Skeletal muscle satellite cell (primary cell): ENCODE data around the gene SNX10.

Experiments
- H3K27me3 ChIP-seq: 2 replicates; pipeline ENCODE4 v1.7.0; 2013; ENCODE audit warnings: low read length; ENCODE audit not compliant: control insufficient read depth, insufficient read depth
- H3K36me3 ChIP-seq: 2 replicates; pipeline ENCODE4 v1.7.0; 2013; ENCODE audit warnings: mild to moderate bottlenecking, control low read depth, low read length; ENCODE audit not compliant: insufficient read depth
- H3K4me1 ChIP-seq: 2 replicates; pipeline ENCODE4 v1.7.0; 2013; ENCODE audit warnings: low read length; ENCODE audit not compliant: control insufficient read depth, insufficient read depth
- H3K4me2 ChIP-seq: 2 replicates; pipeline ENCODE4 v1.7.0; 2013; ENCODE audit warnings: mild to moderate bottlenecking, low read length
- H3K4me3 ChIP-seq: 2 replicates; pipeline ENCODE4 v1.7.0; 2013; ENCODE audit warnings: low read length
- H3K9ac ChIP-seq: 2 replicates; pipeline ENCODE4 v1.7.0; 2013; ENCODE audit warnings: mild to moderate bottlenecking, low read depth, low read length, moderate library complexity
- H3K9me3 ChIP-seq: replicated peaks from 2 replicates; pipeline ENCODE4 v1.7.0; 2013; ENCODE audit warnings: mild to moderate bottlenecking, control low read depth, low read length

The SNX10 gene

DNA sequence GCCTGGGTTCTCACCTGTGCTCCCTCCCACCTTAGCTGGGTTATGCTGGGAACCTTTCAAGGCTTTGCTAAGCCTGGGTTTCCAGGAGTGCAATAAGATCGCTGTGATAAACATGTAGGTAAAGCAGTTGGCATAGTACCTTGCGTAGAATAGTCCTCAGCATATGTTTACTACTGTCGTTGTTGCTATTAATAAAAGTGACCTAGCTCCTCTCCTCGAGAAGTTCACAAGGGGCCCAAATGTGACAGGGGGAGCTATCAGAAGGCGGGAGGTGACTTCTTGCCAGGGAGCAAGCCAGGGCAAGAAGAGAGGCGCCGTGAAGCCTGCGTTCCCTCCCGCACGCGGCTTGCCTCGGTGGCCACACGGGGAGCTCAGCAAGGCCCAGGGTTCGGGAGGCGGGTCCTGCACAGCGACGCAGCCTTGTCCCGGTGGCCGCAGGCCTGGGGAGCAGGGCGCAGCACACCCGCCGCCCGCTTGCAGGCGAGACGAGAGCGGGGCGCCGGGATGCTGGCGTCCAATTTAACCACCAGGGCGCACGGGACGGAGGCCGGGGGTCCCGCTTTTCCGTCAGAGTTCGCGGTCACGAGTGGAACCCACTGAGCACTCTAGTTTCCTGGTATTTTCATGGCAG is 106.2 kb downstream of the SNX10 start:
- no peaks in the 10 kb centered on the region for H3K36me3 ChIP-seq
- peak overlapping the region; percentile 83 for H3K4me3 ChIP-seq
- peaks cover 11% of the 10 kb centered on the region for H3K27me3 ChIP-seq
- no peaks in the 10 kb centered on the region for H3K9me3 ChIP-seq
- peaks cover 7% of the 10 kb centered on the region for H3K4me1 ChIP-seq
- H3K9ac ChIP-seq, result peak overlapping the region; percentile 66
- peak overlapping the region; percentile 97 for H3K4me2 ChIP-seq

DNA sequence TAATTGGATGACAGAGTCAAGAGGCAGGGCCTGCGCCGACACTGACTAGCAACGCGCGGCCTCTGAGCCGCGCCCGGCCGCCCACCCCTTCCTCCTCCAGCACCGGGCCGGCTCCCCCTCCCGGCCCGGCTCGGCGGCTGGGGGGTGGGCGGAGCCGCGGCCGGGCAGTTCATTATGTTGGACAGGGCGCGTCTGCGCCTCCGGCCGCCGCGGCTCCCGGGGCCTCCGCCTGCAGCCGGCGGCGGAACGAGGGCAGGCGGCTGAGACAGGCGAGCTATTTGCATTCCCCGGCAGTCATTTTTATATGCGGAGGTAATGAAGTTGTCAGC is 106.7 kb downstream of the SNX10 start:
- Histone ChIP-seq H3K9ac (peak overlapping the region; percentile 66), H3K4me3 (peak overlapping the region; percentile 83), H3K36me3 (no peaks in the 10 kb centered on the region), H3K27me3 (peaks cover 7% of the 10 kb centered on the region), H3K4me2 (peak overlapping the region; percentile 97), H3K4me1 (peaks cover 7% of the 10 kb centered on the region), H3K9me3 (no peaks in the 10 kb centered on the region)

DNA sequence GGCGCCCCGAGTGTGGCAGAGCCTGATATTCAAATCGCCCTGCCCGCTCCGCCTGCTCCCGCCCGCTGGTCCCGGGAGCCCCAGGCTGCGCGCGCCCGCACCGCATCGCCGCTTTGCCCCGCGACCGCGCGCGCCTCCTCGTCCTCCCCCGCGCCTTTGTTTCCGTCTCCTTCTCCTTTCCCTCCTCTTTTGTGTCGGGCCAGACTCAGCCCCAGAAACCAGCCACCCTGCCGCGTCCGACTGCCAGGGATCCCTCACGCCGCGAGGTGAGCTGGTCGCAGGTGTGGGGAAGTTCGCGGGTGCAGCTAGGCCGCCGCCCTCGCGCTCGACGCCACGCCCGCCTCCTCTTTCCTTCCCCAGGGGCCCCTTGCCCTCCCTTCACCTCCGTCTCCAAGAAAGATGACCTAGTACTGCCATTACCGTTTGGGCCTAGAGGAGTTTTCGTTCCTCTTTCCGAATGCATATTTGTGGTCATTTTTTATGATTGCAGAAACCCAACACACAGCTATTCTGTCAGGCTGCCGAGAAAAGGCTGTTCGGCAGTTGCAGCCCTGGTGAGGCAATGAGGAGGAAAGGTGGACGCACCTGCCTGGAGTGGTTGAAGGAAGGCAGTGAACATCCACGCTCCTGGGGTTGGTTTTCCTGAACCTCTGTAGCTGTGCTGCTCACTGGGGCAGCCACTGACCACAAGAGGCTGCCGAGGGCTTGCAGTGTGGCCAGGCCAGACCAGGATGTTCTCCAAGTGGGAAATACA is 107.3 kb downstream of the SNX10 start:
- peak overlapping the region; percentile 66 for H3K9ac ChIP-seq
- peak overlapping the region; percentile 97 for H3K4me2 ChIP-seq
- H3K9me3 ChIP-seq, result no peaks in the 10 kb centered on the region
- no peaks in the 10 kb centered on the region for H3K36me3 ChIP-seq
- H3K27me3 ChIP-seq, result peaks cover 1% of the 10 kb centered on the region
- H3K4me3 ChIP-seq, result peak overlapping the region; percentile 83
- peaks cover 7% of the 10 kb centered on the region for H3K4me1 ChIP-seq

DNA sequence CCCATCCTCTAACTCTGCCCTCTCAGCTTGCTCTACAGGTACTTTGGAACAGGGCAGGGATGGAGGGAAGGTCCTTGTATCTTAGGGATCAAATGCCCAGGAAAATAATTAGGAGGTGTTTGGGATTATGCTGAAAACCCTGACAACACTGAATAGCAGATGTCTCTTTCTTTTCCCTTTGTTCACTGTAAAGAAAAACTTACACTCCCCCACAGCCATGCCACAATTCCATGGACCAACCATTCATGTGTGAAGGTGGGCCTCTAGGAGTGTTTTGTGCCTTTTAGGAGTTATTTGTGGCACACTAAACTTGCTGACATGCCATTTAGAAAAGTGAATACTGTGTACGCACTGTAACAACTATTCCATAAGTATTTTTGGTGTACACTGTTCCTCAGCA is 108.1 kb downstream of the SNX10 start:
- Histone ChIP-seq H3K27me3 (peaks cover under 1% of the 10 kb centered on the region), H3K4me2 (no peak overlapping the region), H3K4me3 (no peak overlapping the region), H3K9ac (no peak overlapping the region), H3K4me1 (peaks cover 7% of the 10 kb centered on the region), H3K9me3 (no peaks in the 10 kb centered on the region), H3K36me3 (no peaks in the 10 kb centered on the region)

DNA sequence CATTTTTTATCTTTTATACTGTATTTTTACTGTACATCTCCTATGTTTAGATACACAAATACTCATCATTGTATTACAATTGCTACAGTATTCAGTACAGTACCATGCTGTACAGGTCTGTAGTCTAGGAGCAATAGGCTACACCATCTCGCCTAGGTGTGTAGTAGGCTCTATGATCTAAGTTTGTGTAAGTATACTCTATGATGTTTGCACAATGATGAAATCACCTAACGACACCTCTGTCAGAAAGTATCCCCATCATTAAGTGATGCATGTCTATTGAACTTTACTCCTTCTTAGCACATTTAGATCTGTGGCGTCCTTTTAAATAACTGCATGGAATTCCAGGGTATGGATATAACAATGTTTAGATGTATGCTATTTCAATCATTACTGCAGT is 112.0 kb downstream of the SNX10 start:
- Histone ChIP-seq H3K27me3 (peaks cover 13% of the 10 kb centered on the region), H3K9ac (no peak overlapping the region), H3K4me1 (no peaks in the 10 kb centered on the region), H3K4me2 (no peak overlapping the region), H3K4me3 (no peak overlapping the region), H3K36me3 (no peaks in the 10 kb centered on the region), H3K9me3 (no peaks in the 10 kb centered on the region)

DNA sequence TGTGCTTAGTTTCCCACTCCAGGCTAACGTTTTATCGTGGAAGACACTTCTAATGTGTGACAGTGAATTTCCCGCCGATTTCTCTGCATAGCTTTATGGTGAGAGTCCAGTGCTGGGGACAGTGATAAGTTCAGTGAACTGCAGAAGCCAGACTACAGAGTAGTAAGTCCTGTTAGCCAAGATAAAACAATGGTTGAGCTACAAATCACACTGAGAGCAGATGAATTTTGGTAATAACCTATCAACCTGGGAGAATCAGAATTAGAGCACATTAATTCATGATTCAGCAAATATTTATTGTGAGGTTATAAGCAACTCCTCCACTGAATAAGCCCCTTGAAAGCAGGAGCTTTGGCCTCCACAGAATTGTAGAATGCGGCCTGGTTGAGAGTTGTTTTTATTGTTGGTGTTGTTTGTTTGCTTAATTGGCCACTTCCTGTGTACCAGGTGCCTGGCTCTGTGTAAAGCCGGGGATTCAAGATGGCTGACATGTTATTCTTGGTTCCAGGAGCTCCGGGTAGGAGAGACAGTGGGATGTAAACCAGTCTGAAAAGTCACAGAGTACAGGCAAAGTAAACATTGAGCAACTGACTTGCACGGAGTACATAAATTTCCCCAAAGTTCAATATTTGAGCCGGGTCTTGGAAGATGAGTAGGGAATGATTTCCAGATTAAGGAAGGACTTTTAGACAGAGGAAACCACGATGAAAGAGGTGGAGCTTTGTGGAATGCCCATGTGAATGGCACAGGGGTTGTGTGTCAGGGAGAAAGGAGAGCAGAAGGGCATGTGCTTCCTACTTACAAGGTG is 112.7 kb downstream of the SNX10 start:
- Histone ChIP-seq H3K36me3 (no peaks in the 10 kb centered on the region), H3K9ac (no peak overlapping the region), H3K27me3 (peaks cover 13% of the 10 kb centered on the region), H3K4me3 (no peak overlapping the region), H3K9me3 (no peaks in the 10 kb centered on the region), H3K4me1 (no peaks in the 10 kb centered on the region), H3K4me2 (no peak overlapping the region)

DNA sequence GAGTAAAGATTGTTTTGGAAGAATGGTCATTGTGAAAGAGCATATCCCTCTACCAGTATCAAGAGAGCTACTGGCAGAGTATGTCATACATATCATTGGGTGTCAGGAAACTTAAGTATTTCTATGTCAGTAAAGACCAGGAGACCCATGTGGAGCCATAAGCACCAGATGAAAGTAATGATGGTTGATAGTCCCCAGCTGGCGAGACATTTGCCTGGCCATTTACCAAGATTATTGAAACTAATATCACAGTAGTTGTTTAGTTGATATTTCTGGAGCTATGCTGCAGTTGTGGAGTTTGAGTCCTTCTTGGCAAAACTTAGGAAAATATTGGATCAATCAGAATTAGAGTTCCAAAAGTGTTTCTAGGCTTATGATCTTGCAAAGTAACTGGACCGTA is 114.8 kb downstream of the SNX10 start:
- Histone ChIP-seq H3K4me1 (no peaks in the 10 kb centered on the region), H3K4me3 (no peak overlapping the region), H3K36me3 (no peaks in the 10 kb centered on the region), H3K9ac (no peak overlapping the region), H3K4me2 (no peak overlapping the region), H3K27me3 (peaks cover 13% of the 10 kb centered on the region), H3K9me3 (no peaks in the 10 kb centered on the region)

DNA sequence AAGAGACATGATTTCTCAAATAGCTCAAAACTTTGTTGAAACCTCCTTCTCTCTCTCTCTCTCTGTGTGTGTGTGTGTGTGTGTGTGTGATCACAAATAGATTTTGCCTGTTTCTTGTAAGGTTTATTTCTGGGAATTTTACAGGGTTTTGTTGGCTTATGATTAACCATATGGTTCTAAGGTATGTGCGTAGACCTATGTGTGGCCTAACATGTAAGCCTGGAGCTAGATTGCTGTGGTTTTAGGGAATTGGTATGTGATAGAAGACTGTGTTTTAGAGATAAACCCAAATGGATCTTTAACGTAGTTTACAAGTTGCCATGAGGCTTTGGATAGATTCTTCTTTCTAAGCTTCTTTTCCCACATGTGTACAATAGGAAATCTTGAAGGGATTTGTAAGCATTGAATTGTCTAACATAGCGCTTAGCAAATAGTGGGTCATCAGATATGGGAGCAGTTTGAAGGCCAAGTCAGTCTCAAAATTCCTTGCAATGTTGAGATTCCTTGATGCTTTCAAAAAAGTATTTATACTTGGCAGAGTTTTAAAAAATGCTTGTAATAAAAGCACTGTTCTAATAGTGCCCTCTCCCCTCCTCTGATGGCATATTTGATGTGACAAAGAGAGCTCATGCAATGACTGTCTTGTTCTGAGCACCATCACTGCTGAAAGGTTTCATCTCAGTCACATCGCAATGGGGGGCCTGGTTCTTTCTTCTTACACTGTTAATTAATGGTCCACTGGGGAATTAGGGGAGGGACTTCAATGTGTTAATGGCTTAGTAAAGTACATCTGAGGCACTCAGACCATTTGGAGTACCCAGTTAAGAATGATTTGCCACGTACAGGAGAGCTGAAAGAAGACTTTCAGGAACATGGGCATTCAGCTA is 118.2 kb downstream of the SNX10 start:
- H3K36me3 ChIP-seq, result no peaks in the 10 kb centered on the region
- no peak overlapping the region for H3K9ac ChIP-seq
- no peaks in the 10 kb centered on the region for H3K4me1 ChIP-seq
- H3K4me3 ChIP-seq, result no peak overlapping the region
- H3K27me3 ChIP-seq, result peaks cover 17% of the 10 kb centered on the region
- no peak overlapping the region for H3K4me2 ChIP-seq
- no peaks in the 10 kb centered on the region for H3K9me3 ChIP-seq

DNA sequence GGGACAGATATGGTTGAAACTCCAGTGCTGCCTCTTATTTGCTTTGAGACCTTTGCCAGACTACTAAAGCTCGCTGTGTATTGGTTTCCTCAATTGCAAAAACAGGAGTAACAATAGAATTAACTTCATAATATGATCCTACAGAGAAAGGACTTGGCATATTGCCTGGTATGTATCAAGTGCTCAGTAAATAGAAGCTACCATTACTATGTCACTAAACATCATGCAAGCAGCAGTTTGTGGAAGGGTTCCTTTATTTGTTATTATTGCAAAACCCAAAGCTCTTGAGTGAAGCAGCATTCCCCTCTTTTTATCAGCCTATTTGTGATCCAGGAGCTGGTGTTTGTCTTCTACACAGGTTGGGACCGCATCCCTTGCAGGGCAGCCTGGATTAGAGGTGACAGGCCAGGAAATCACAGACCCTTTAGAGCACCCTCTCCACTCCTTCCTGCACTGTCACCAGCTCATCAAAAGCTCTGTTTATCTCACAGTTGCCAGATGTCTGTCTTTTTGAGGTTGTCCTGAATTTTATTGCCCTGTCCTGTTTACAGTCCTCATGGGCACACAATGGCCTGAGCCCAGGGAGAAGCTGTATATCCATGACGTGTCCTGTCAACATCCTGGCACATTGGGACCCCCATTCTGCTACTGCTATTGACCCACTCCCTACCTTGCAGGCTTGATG is 121.5 kb downstream of the SNX10 start:
- H3K4me3 ChIP-seq, result no peak overlapping the region
- H3K9ac ChIP-seq, result no peak overlapping the region
- no peaks in the 10 kb centered on the region for H3K9me3 ChIP-seq
- no peak overlapping the region for H3K4me2 ChIP-seq
- no peaks in the 10 kb centered on the region for H3K4me1 ChIP-seq
- peaks cover 7% of the 10 kb centered on the region for H3K27me3 ChIP-seq
- no peaks in the 10 kb centered on the region for H3K36me3 ChIP-seq

DNA sequence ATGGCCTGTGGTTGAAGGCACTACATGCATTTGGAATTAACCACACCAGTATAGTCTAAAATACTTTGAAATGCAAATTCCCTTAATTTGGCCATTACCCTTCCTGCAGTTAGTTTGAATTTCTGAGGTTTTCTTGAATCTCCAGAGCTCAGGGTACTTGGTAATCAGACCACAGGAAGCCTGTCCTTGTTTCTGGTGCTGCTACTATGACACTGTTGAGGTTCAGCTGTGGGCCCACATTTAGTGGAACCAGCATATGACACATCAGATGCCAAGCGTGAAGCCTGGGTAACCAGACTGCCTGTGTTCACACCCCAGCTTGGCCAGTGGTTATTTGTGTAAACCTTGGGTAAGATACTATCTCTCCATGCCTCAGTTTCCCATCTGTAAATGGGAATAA is 124.3 kb downstream of the SNX10 start:
- no peaks in the 10 kb centered on the region for H3K36me3 ChIP-seq
- no peak overlapping the region for H3K4me2 ChIP-seq
- H3K4me3 ChIP-seq, result no peak overlapping the region
- H3K27me3 ChIP-seq, result peaks cover 7% of the 10 kb centered on the region
- no peak overlapping the region for H3K9ac ChIP-seq
- no peaks in the 10 kb centered on the region for H3K9me3 ChIP-seq
- no peaks in the 10 kb centered on the region for H3K4me1 ChIP-seq
